Lower leg skin (tissue), 3 donors: Measurements from ENCODE around the gene CCDC175.

Experiments
- POLR2A ChIP-seq, 2 donors: fragments of 450-650 bp; IDR thresholded peaks; one replicate each; pipeline ENCODE4 v1.6.1; 2016 to 2017; ENCODE audit warnings: antibody characterized with exemption in 2 of 2, mild to moderate bottlenecking in 1 of 2, moderate library complexity in 1 of 2
- TF ChIP-seq, protein P1 (sequence below), 3 donors: fragments of 450-650 bp; IDR thresholded peaks; one replicate each; pipeline ENCODE4 v1.5.1; 2016; ENCODE audit warnings: antibody characterized with exemption in 3 of 3, mild to moderate bottlenecking in 3 of 3, moderate library complexity in 2 of 3

- TF ChIP-seq, protein P1, sequence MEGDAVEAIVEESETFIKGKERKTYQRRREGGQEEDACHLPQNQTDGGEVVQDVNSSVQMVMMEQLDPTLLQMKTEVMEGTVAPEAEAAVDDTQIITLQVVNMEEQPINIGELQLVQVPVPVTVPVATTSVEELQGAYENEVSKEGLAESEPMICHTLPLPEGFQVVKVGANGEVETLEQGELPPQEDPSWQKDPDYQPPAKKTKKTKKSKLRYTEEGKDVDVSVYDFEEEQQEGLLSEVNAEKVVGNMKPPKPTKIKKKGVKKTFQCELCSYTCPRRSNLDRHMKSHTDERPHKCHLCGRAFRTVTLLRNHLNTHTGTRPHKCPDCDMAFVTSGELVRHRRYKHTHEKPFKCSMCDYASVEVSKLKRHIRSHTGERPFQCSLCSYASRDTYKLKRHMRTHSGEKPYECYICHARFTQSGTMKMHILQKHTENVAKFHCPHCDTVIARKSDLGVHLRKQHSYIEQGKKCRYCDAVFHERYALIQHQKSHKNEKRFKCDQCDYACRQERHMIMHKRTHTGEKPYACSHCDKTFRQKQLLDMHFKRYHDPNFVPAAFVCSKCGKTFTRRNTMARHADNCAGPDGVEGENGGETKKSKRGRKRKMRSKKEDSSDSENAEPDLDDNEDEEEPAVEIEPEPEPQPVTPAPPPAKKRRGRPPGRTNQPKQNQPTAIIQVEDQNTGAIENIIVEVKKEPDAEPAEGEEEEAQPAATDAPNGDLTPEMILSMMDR (IDR thresholded peaks at IDR 0.05): no peak
- no peak for TF ChIP-seq POLR2A (IDR thresholded peaks at IDR 0.05)
Measured at GRCh38 chr14:59460378-59460777, 116.2 kb downstream of the CCDC175 start.
